DND-41 (cell line): ENCODE measurements around the gene RCCD1.
"Not testable (repeated sequence)": the region's sequence is repeated elsewhere in the genome, so short reads cannot be mapped to it uniquely, and the experiment has no call there.

Source experiments
- ATAC-seq: fragments of 200-7000 bp; cut with Tn5 transposase; 3 replicates; pipeline ENCODE4 v1.9.1; 2021; ENCODE audit warnings: low read depth; ENCODE audit not compliant: insufficient read depth
- DNase-seq: peaks from one replicate; pipeline ENCODE4 v3.0.0-alpha.2; 2020
- H2AFZ ChIP-seq: 2 replicates; pipeline ENCODE4 v1.6.0; 2012; ENCODE audit warnings: low read depth, low read length
- H3K27ac ChIP-seq: 2 replicates; pipeline ENCODE4 v1.5.1; 2012; ENCODE audit warnings: low read length, inconsistent platforms
- H3K27me3 ChIP-seq: fragments of 200-600 bp; sonication (generic); 2 replicates; pipeline ENCODE4 v1.6.0; 2012; ENCODE audit warnings: low read length, mild to moderate bottlenecking, inconsistent platforms; ENCODE audit not compliant: insufficient read depth, poor library complexity
- H3K36me3 ChIP-seq: 2 replicates; pipeline ENCODE4 v1.5.1; 2012; ENCODE audit warnings: low read length, inconsistent platforms; ENCODE audit not compliant: insufficient read depth
- H3K4me1 ChIP-seq: 2 replicates; pipeline ENCODE4 v1.5.1; 2012; ENCODE audit warnings: mild to moderate bottlenecking, low read length; ENCODE audit not compliant: insufficient read depth
- H3K4me2 ChIP-seq: 2 replicates; pipeline ENCODE4 v1.6.0; 2012; ENCODE audit warnings: mild to moderate bottlenecking, moderate library complexity, low read length, inconsistent platforms; ENCODE audit not compliant: insufficient read depth
- H3K4me3 ChIP-seq, 2 experiments: fragments of 200-600 bp in 1 of 2; shearing (Covaris generic) in 1 of 2; 2 replicates each; pipeline ENCODE4 v1.5.1; 2012 to 2016; ENCODE audit warnings: inconsistent platforms in 2 of 2, low read length in 2 of 2, mild to moderate bottlenecking in 2 of 2, low read depth in 1 of 2, moderate library complexity in 1 of 2
- H3K79me2 ChIP-seq: 2 replicates; pipeline ENCODE4 v1.6.0; 2012; ENCODE audit warnings: low read length, inconsistent platforms; ENCODE audit not compliant: insufficient read depth
- H3K9ac ChIP-seq: 2 replicates; pipeline ENCODE4 v1.6.0; 2012; ENCODE audit warnings: low read depth, mild to moderate bottlenecking, inconsistent platforms, low read length, moderate library complexity
- H3K9me3 ChIP-seq: 2 replicates; pipeline ENCODE4 v1.5.1; 2012; ENCODE audit warnings: low read length, moderate library complexity, mild to moderate bottlenecking, inconsistent platforms; ENCODE audit not compliant: insufficient read depth, severe bottlenecking
- H4K20me1 ChIP-seq: 2 replicates; pipeline ENCODE4 v1.6.0; 2012; ENCODE audit warnings: low read length; ENCODE audit not compliant: insufficient read depth
- CTCF ChIP-seq: IDR thresholded peaks from 2 replicates; pipeline ENCODE4 v1.5.1; 2012; ENCODE audit warnings: borderline replicate concordance, low read length, moderate library complexity, mild to moderate bottlenecking; ENCODE audit not compliant: poor library complexity, severe bottlenecking; ENCODE audit errors: extremely low read depth
- EZH2 ChIP-seq: IDR thresholded peaks from 3 replicates; pipeline ENCODE4 v1.6.1; 2012; ENCODE audit warnings: borderline replicate concordance, low read depth, mild to moderate bottlenecking, moderate library complexity, low read length, inconsistent platforms; ENCODE audit not compliant: severe bottlenecking

RCCD1 gene

DNA sequence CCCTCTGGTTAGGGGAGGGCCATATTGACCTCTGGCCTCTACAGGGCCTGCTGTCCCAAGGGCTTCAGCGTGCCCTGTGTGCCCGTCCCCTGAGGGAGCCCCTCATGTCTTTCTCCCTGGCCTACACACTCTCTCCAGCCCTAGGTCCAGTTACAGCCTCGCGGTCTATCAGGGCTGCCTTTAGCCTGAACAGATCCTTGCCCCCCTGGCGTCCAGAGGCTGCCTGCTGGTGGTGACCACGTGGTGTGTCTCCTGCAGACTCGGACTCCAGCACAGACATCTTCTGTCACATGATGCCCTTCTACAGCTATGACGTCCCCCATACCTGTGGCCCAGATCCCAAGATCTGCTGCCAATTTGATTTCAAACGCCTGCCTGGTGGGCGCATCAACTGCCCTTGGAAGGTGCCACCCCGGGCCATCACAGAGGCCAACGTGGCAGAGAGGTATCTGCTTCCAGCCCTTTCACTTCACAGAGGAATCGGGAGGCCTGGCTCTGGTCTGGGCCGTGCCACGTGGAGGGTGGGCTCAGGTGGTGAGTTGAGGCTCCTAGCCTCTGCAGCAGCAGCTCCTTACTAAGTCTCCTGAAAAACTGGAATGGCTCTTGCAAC is 47.5 kb upstream of the RCCD1 start:
- no peak for ATAC-seq
- no peak overlapping the region for H3K27ac ChIP-seq
- peaks cover 64% of the 10 kb centered on the region for H3K36me3 ChIP-seq

GRCh38 chr15:90907838-90908507 is 46.7 kb upstream of the RCCD1 start:
- Histone ChIP-seq H3K79me2 (peaks cover 13% of the 10 kb centered on the region), H3K27ac (no peak overlapping the region), H3K4me1 (peaks cover 13% of the 10 kb centered on the region), H4K20me1 (peaks cover 13% of the 10 kb centered on the region), H3K9ac (no peak overlapping the region), H3K4me2 (no peak overlapping the region), H3K9me3 (no peaks in the 10 kb centered on the region), H3K4me3 (no peak overlapping the region), H2AFZ (no peak overlapping the region), H3K36me3 (peaks cover 72% of the 10 kb centered on the region), H3K27me3 (no peaks in the 10 kb centered on the region)
- ATAC-seq, result no peak
- DNase-seq, result no peak
- TF ChIP-seq CTCF (no peak), EZH2 (no peak)

More for the DNA sequence above, 47.5 kb upstream of the RCCD1 start:
- no peak overlapping the region for H3K4me2 ChIP-seq
- H3K4me1 ChIP-seq, result peaks cover 15% of the 10 kb centered on the region
- H3K9me3 ChIP-seq, result no peaks in the 10 kb centered on the region
- DNase-seq, result no peak
- no peak overlapping the region for H2AFZ ChIP-seq
- TF ChIP-seq EZH2, result no peak
- no peak for TF ChIP-seq CTCF
- H3K79me2 ChIP-seq, result peaks cover 15% of the 10 kb centered on the region
- H3K9ac ChIP-seq, result no peak overlapping the region
- no peaks in the 10 kb centered on the region for H3K27me3 ChIP-seq
- no peak overlapping the region for H3K4me3 ChIP-seq
- H4K20me1 ChIP-seq, result peaks cover 13% of the 10 kb centered on the region

DNA sequence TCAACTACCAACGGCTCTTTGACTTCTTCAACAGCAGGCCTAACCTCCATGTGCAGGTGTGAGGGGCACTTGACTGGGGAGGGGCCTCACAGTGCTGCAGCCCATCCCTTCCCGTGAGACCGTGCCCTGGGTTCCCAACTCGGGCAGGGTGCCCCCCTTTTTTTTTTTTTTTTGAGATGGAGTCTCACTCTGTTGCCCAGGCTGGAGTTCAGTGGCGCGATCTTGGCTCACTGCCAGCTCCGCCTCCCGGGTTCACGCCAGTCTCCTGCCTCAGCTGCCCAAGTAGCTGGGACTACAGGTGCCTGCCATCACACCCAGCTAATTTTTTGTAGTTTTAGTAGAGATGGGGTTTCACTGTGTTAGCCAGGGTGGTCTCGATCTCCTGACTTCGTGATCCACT is 45.2 kb upstream of the RCCD1 start:
- not testable (repeated sequence) for H3K9ac ChIP-seq, H3K9me3 ChIP-seq, H2AFZ ChIP-seq, DNase-seq, H3K4me1 ChIP-seq, H3K4me3 ChIP-seq, ATAC-seq, H3K79me2 ChIP-seq, H3K4me2 ChIP-seq, H3K27ac ChIP-seq, H3K27me3 ChIP-seq
- 0 out of 2 replicates have a peak, but pooled peaks cover 10% of the 10 kb centered on the region for H4K20me1 ChIP-seq
- peaks cover 85% of the 10 kb centered on the region for H3K36me3 ChIP-seq

- Histone ChIP-seq H4K20me1 (0 out of 2 replicates have a peak, but pooled peaks cover 7% of the 10 kb centered on the region), H3K9ac (no peak overlapping the region), H3K4me2 (no peak overlapping the region), H3K27me3 (no peaks in the 10 kb centered on the region), H3K36me3 (peaks cover 85% of the 10 kb centered on the region), H2AFZ (no peak overlapping the region), H3K4me3 (no peak overlapping the region), H3K79me2 (no peaks in the 10 kb centered on the region), H3K9me3 (no peaks in the 10 kb centered on the region), H3K27ac (no peak overlapping the region), H3K4me1 (no peaks in the 10 kb centered on the region)
- DNase-seq (no peak), ATAC-seq (no peak)
- TF ChIP-seq CTCF (no peak), EZH2 (no peak)
Measured at GRCh38 chr15:90909976-90910375, 44.7 kb upstream of the RCCD1 start.
